ENCODE results near the gene SLC39A5.

DNA sequence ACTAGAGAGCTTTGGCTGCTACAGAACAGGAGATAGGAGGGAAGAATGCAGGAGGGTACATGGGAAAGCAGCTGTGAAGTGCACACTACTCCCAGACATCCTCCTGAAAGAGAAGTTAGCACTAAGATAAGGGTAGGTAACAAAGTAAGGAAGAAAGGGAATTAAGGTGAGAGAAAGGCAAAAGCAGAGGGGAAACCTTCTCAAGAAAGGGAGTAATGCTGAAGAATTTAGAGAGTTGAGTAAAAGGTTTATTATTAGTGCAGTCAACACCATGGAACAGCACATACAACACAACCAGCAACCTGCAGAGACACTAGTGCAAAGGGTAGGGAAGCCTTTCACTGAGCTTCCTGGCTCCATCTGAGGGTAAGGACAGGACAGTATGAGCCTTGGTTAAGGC lies 25.6 kb upstream of the SLC39A5 start:
- TF ChIP-seq, protein P1, sequence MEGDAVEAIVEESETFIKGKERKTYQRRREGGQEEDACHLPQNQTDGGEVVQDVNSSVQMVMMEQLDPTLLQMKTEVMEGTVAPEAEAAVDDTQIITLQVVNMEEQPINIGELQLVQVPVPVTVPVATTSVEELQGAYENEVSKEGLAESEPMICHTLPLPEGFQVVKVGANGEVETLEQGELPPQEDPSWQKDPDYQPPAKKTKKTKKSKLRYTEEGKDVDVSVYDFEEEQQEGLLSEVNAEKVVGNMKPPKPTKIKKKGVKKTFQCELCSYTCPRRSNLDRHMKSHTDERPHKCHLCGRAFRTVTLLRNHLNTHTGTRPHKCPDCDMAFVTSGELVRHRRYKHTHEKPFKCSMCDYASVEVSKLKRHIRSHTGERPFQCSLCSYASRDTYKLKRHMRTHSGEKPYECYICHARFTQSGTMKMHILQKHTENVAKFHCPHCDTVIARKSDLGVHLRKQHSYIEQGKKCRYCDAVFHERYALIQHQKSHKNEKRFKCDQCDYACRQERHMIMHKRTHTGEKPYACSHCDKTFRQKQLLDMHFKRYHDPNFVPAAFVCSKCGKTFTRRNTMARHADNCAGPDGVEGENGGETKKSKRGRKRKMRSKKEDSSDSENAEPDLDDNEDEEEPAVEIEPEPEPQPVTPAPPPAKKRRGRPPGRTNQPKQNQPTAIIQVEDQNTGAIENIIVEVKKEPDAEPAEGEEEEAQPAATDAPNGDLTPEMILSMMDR (IDR thresholded peaks at IDR 0.05), result no peak
- no peak for TF ChIP-seq POLR2A (IDR thresholded peaks at IDR 0.05)

All from uterus (tissue), 2 donors.